LoVo (cell line): ENCODE results near the gene ARHGEF19.
"Not testable (repeated sequence)": the region's sequence is repeated elsewhere in the genome, so short reads cannot be mapped to it uniquely, and the experiment has no call there.

Experiments
- DNase-seq: peaks from one replicate; pipeline ENCODE4 v3.0.0-alpha.2; 2016; ENCODE audit warnings: low spot score

The ARHGEF19 gene

DNA sequence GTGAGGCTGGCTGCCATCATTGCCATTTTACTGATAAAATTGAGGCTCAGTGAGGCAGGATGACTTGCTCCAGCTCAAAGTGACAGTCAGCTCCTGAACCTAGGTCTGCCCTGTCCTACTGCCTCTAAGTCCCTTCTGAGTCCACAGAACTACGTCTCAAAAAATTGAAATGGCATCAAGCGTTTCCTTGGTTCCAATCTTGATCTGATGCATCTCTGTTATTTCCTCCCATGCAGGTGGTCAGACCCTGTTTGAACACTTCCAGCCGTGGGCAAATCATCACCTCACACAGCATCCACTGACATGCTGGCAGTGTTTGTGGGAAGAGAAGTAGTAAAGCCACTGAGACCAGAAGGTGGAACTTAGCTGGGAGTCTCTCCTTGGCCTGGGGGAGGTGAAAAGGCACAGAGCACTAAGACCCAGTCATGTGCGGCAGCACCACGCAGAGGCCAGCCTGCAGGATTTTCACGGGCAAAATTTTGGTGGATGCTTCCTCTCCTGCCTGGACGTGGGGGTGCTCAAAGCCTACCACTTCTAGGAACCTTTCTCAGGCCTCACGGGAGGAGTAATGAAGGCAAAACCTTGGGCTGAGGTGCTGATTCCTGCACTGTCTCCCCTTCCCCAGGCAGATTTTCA is 32.3 kb upstream of the ARHGEF19 start:
- DNase-seq: no peak

DNA sequence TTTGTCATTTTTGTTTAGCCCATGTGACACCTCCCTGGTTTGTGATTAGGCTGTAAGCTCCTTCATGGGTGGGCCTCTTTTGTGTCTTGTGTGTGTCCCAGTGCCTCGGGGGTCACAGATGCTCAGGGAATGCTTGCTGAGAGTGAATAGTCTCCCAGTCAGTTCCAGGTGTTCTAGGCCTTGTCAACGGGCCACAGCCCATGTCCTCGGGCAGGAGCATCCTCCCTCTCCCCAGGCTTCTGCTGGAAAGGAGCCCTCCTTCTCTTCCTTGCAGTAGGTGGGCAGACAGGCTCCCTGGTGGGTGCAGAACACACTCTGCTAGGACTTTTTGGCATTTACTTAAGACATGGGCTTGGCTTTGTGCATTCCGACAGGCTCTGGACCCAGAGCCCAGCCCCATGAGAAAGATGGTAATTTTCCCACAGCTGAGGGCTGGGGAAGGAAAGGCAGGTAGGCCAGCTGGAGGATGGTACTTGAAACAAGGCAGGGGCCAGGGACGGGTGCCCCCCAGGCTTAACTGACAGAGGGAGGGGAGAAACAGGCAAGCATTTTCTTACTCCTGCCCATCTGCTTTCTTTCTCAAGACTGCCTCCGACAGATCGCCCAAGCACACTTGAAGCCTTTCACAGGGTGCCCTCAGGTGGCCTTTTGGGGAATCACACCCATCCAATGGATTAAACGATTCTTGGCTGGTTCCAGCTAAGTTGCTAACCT is 31.6 kb upstream of the ARHGEF19 start:
- DNase-seq: peak; percentile 69

DNA sequence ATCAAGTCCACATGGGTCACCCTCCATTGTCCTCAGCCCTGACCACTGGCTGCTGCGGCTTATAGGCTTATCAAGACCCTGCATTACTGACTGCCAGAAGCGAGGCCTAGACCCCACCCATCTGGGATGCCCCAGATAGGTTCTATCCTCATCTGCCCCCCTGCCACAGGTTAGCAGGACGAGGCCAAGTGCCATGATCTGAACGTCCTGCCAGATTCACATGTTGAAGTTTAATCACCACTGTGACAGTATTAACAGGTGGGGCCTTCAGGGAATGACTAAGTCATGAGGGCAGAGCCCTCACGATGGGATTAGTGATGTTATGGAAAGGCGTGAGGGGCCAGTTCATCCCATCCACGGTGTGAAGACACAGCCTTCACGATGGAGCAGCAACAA is 30.8 kb upstream of the ARHGEF19 start:
- DNase-seq: no peak

DNA sequence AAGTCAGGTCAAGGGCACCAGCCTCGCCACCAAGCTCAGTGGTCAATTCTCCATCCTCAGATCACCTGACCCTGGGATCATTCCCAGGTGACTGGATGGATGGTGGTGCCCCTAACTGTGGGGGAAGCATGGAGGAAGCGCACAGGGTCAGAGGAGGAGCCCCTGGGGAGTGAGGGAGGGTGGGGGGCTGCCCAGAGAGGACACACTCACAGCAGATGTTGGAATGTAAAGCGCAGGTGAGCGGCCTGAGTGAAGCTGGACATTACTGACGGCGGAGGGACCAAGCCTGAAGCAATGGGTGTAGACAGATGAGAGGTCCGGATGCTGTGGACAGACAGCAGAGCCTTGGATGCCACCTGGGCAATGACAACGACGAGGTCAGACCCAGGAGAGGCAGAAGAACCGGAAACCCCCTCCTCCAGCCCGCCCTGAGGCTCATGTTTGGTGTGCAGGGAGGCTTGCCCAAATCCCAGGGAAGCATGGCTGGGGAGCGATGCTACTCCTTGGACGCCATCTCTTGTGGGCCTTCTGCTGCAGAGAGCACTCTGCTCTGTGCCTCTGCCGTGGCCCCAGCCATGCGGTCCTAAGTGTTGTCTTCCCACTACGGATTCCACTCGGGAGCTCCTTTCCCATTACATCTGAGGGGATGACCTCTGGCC is 30.2 kb upstream of the ARHGEF19 start:
- DNase-seq: no peak

DNA sequence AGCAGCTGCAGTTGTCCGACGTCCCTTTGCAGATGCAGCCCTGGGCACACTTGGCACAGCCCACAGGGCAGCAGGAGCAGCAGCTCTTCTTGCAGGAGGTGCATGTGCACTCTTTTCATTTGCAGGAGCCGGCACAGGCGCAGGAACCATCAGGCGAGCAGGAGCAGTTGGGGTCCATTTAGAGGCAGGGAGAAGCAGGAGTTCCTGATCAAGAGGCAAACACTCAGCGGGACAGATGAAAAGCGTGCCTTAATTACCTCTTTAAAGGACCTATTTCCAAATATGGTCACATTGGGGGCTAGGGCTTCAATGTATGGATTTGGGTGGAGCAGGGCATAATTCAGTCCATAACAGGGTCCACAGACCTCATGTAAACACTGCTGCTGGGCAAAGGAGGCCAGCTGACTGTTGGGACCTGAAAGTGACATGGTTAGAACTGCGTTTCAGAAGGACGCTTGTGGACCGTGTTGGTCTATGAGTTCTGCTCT is 28.8 kb upstream of the ARHGEF19 start:
- no peak for DNase-seq

DNA sequence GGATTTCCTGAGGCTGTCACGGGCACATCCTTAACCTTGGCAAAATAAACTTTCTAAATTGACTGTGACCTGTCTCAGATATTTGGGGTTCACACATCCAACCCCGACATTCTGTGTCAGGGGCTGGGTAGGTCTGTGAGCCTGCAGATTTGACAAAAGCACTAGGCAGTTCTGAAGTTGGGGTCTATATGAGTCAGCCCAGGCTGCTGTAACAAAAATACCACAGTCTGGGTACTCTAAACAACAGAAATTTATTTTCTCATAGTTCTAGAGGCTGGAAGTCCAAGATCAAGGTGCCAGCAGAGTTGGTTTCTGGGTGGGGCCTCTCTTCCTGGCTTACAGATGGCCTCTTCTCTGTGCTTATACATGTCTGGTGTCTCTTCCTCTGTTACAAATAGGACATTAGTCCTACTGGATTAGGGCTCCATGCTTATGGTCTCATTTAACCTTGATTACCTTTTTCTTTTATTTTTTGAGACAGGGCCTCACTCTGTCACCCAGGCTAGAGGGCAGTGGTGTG is 27.6 kb upstream of the ARHGEF19 start:
- no peak for DNase-seq

DNA sequence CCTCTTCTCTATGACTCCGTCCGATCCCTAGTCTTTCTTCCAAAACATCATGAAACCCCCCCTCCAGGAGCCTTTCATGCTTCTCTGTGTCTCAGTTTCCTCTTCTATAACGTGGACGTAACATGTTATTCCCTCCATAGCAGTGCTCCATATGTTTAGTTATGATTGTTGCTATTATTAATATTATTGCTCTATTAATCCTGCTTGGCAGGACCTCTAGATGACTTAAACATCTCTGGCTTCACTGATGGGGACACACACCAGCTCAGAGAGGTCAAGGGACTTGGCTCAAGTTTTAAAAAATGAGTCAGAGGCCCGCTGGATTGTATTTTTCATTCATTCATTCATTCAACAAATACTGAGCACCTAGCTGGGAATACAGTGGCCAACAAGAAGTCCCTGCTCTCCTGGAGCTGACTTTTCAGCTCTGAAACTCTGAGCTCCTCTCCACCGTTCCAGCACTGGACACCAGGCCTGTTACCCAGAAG is 24.9 kb upstream of the ARHGEF19 start:
- peak; percentile 12 for DNase-seq

DNA sequence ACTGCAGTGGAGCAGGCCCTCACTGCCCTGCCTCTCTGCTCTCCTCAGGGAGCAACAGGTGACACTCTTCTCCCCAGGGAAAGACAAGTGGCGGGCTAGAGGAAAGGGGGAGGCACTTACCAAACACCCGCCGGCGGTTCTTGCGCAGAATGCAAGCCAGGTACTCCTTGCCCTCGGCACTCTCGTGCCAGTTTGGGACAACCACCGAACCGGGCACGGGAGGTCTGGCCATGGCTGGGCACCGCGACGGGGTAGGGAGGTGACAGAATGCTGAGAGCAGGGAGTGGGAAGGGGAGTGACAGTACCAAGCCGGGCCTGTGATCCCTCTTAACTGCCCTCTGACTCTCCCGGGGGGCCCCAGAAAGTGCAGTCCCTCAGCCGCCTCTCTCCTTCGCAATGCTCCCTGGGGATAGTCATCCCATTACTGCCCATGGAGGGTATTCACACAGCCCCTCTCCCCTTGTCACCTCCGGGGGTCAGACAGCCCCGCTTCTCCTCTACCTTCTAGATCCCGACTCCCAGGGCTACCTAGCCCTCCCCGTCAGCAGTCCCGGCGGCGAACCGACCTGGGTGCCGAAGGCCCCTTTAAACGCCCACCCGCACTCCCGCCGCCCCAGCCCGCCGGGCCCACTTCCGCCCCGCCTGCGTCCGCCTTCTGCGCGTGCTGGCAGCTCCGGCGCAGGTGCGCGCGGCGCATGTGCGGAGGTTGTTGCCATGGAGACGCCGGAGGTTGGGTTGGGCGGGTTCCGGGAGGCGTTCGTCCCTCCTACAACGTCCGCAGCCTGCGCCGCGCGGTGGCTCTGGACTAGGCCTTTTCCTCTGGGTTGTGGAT is 24.3 kb upstream of the ARHGEF19 start, which contains the start of gene CPLANE2:
CPLANE2 (minus strand) TSS at position 673 of the 832 bp plus-strand sequence; CDS start at position 232, 441 bp downstream.
- DNase-seq: peak; percentile 95

DNA sequence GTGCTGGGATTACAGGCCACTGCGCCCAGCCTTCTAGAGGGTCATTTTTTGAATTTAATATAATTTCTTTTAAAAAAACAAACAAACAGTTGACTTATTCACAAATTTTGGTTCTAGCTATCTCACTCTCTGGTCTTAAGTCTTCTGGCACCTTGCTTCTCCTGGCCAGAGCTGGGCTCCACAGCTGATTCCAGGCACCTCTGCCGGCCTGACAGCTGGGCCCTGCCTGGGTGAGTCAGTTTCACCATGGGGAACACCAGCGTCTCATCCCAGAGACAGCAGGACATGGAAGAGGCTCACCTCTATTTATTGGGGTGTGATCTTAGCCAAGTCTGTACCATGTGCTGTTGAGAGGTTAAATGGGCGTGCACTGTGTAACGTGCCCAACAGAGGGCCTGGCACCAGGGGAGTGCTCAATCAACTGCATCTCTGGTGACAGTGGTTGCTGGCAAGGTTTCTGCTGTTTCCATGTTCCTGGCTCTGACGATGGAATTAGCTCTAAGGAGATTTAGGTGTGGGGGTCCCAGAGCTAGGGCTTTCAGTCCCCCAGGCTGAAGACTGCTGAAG is 23.6 kb upstream of the ARHGEF19 start:
- DNase-seq: peak; percentile 77

DNA sequence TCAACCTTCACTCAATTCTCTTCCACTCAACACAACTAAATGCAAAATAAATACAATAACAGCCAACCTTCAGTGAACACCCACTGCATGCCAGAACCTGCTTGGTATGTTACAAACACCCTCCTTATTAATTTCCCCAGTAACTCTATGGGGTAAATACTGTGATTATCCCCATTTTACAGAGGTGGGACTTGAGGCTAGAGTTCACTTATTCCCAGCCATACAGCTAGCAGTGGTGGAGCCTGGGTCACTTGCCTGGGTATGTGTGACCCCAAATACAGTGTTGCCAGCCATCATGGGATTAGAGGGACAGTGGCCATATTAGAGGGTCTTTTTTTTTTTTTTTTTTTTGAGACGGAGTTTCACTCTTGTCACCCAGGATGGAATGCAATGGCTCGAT is 22.9 kb upstream of the ARHGEF19 start:
- DNase-seq: no peak

DNA sequence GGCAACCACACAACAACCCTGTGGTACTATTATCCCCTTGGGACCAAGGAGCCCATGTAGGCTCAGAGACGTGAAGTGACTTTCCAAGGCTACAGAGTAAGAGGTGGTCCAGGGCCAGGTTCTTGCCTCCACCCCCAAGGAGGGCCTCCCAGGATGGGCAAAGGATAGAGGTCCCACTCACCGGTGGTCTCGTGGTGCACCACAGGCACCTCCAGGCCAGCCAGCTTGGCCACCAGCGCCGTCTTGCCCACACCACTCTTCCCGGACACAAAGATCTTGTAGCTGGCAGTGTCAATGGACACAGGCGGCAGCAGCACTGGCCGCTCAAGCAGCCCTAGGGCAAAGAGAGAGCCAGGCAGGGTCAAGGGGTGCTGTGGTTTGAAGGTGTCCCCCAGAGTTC is 21.0 kb upstream of the ARHGEF19 start:
- DNase-seq: no peak

DNA sequence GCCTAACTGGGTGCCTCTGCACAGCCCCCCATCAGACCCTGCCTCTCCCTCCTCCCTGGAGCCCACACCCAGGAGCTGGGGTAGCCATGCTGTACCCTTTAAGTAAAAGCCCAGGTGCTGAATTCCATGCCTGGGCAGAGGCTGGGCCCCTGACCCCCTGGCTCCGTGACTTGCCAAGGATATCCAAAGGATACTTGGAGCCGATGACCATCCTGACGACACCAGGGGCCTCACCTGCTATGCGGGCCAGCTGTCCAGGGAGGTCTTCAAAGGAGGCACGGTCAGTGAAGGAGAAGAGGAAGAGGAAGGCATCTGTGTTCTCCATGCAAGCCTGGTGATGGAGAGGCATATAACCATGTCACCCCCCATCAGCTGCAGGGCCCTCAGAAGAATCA is 19.9 kb upstream of the ARHGEF19 start:
- DNase-seq: no peak

DNA sequence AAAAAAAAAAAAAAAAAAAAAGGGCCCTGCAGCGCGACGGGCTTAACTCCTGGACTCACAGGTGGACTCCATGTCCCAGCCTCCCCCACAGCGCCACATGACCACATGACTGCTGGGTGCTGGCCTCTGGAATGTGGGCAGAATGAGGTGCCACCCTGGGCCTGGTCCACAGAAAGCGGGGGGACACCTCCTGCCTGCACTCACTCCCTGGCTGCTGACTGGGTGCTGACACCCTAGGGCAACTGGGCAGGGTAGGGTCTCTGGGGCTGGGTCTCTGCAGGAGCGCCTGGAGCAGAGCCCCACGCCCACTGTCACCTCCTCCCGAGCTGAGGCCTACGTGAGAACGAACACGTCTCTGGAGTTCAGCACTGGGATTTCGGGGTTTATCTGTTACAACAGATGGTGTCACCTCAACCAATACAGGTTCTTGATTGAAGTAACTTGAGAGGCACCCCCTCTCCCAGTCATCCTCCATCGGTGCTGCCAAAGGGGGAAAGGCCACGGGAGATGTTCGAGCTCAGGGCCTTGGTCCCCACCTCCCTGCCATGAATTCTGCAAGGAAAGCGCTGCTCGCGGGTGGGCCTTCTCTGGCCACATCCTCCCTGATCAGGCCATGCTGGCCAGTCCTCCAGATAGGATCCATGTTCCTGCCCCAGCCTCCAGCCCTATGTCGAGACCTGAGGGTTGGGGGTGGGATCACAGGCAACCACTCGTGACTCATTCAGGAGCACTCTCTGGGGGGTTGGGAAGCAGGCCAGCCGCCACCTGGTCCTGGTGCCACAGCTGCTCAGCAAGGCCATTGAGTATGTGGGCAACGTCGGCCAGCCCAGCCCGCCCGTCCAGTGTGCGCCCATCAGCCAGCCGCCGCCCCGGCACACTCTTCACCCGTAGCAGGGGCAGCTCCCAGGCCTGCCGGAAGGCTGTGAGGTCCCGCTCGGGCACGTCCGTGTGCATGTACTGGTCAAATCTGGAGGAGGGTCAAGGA is 19.2 kb upstream of the ARHGEF19 start:
- DNase-seq: no peak

DNA sequence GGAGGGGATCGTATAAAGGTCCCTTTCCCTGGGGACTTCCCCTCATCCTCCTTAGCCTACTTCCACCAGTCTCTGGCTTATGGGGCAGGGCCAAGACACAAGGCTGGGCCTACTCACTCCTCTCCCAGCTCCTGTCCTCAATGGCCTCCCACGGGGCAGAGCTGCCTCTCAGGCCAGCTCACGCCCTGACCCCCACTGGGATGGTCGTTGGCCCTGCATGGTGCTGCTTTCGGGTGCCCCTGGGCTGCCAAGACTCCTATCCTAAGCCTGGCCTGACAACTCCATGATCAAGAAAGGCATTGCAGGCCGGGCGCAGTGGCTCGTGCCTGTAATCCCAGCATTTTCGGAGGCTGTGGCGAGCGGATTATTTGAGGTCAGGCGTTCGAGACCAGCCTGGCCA is 18.3 kb upstream of the ARHGEF19 start:
- no peak for DNase-seq

DNA sequence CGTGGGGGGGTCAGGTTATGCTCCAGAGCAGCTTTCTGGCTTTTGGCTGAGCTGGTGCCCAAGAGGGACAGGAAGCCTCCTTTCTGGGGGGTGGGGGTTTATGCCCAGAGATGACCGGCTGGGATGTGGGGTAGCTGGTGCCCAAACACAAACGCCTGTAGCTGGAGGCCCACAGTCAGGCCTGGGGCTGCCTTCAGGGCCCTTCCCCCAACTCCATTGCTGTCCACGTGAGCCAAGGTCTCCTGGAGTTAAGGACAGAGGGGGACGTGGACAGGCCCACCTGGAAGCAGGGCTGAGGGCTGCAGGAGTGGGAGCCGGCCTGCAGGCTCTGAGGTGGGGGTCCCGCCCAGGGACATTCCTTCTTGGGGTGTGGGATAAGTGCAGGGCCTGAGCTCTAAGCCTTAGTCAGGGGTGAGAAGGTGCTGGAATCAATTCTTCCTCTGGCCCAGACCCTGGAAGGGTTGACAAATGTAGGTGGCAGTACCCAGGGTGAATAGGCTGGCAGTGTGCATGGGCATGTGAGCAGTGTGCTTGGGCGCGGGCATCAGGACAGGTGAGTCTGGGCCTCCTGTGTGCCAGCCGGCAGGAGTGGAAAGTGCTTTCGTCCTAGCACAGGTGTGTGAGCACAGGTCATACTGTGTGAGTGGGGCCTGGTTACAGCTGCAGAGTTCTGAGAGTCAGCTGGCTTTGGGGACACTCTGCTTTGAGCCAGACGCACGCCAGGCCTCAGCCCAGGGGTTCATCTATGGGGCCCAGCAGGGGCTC is 17.7 kb upstream of the ARHGEF19 start:
- DNase-seq: no peak

DNA sequence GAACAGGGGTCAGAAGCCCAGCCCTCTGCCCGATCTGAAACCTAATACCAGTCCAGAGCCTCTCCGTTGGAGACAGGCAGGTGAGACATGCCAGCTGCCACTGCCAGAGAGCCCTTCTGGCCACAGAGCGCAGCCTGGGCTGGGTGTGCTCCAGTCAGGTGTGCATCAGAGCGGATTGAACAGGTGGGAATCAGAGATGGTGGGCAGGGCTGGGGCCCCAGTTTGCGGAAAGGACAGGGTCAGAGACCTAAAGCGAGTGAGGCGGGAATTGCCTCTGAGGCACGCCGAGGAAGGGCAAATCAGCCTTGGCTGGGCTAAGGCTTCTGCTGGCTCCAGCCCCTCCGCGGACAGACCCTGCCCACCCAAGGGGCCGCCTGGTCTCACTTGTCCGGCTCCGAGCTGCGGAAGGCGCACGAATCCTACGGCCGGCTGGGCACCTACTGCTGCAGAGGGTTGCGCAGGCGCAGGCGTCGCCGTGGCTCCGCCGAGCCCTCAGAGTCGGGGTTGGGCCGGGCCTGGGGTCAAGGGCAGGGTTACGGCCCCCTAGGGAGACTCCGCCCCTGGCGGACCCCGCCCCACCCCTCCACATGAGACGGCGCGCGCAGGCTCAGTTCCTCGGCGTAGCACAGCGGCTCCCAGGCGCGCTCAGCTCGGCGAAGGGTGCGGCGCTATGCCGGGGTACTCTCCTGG is 14.2 kb upstream of the ARHGEF19 start:
- no peak for DNase-seq

DNA sequence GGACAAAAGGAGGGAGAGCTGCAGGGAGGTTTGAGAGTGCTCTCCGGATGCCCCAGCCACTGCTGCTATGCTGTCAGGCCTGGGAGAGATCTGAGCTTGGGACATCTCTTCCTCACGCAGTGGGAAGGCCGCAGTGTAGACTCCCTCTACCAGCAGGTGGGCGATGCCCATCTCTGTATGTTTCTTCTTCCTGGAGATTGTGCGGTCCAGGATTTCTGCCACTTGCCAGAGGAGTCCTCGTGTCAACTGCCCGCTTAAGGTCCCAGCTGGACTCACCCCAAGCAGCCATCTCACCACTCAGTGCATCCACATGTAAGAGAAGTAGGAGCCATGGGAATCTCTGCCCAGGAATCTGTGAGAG is 13.7 kb upstream of the ARHGEF19 start:
- DNase-seq: no peak

DNA sequence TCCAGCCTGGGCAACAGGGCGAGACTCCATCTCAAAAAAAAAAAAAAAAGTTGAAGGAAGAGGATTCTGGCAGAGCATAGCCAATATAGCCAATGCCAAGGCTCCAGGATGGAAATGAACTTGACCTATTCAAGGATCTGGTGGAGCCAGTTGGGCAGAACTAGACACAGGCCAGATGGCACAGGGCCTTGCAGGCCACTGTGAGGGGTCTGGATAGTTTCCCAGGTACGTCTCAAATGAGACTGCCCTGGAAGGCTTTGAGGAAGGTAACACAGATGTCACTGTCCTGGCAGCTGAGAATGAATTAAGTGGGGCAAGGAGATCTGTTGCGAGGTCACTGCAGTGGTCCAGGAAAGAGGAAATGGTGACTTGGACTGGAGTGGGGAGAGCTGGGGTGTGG is 12.0 kb upstream of the ARHGEF19 start:
- no peak for DNase-seq

DNA sequence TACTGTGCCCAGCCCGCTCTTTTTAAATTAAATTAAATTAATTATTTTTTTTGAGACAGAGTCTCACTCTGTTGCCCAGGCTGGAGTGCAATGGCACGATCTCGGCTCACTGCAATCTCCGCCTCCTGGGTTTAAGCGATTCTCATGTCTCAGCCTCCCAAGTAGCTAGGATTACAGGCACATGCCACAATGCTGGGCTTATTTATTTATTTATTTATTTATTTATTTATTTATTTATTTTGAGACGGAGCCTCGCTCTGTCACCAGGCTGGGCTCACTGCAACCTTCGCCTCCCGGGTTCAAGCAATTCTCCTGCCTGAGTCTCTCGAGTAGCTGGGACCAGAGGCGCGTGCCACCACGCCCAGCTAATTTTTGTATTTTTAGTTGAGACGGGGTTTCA is 10.3 kb upstream of the ARHGEF19 start:
- DNase-seq: not testable (repeated sequence)
